ENCODE measurements around the gene ELN.
A peak's percentile ranks its signal among the peaks of the same experiment; 100 is the strongest.

ELN gene

GRCh38 chr7:74097937-74098614, 70.1 kb downstream of the ELN start:
- ChIA-PET CTCF (interaction anchor here (0.6 to 1.6 kb wide), 2 partner anchors 16 to 54 kb away, joined by 3 to 4 read pairs; no protein-coding TSS in a partner anchor), POLR2A (no interaction called here)
- Histone ChIP-seq H3K4me1 (ENCODE audit: control extremely low read depth in 1 of 4, control insufficient read depth in 4 of 4, insufficient read depth in 4 of 4, low read length in 3 of 4) (peaks cover 0 to 26% (median 23%) of the 10 kb centered on the region in 4 experiments), H3K27me3 (replicated peaks in 2 of 5; ENCODE audit: control insufficient read depth in 4 of 5, insufficient read depth in 5 of 5, low read length in 4 of 5) (no peaks in the 10 kb centered on the region), H3K4me3 (ENCODE audit: control insufficient read depth in 1 of 7, extremely low read depth in 1 of 7, insufficient read depth in 4 of 7, low read depth in 2 of 7, low read length in 6 of 7) (no peak overlapping the region), H3K27ac (ENCODE audit: insufficient read depth in 1 of 2, low read depth in 1 of 2, low read length in 2 of 2, poor library complexity in 1 of 2, severe bottlenecking in 2 of 2) (no peak overlapping the region), H3K36me3 (ENCODE audit: control insufficient read depth in 4 of 4, insufficient read depth in 4 of 4, low read length in 3 of 4) (peaks cover 12 to 49% (median 31%) of the 10 kb centered on the region in 4 experiments), H3K9me3 (ENCODE audit: control extremely low read depth in 1 of 5, control insufficient read depth in 4 of 5, insufficient read depth in 2 of 5, low read depth in 1 of 5, low read length in 4 of 5) (peaks cover 0 to 12% (median 4%) of the 10 kb centered on the region in 5 experiments)
- WGBS (ENCODE audit: insufficient coverage): 97% methylated on average over 11 of the region's 11 CpGs
- DNase-seq: no peak

- no peak overlapping the region for H3K27ac ChIP-seq (ENCODE audit: insufficient read depth in 1 of 2, low read depth in 1 of 2, low read length in 2 of 2, poor library complexity in 1 of 2, severe bottlenecking in 2 of 2)
- peaks cover 0 to 16% (median 14%) of the 10 kb centered on the region in 4 experiments for H3K4me1 ChIP-seq (ENCODE audit: control extremely low read depth in 1 of 4, control insufficient read depth in 4 of 4, insufficient read depth in 4 of 4, low read length in 3 of 4)
- CTCF ChIA-PET: interaction anchor here (1.6 kb wide), 1 partner anchor 15 kb away, joined by 4 read pairs; no protein-coding TSS in a partner anchor
- peaks cover 12 to 54% (median 32%) of the 10 kb centered on the region in 4 experiments for H3K36me3 ChIP-seq (ENCODE audit: control insufficient read depth in 4 of 4, insufficient read depth in 4 of 4, low read length in 3 of 4)
- DNase-seq: no peak
- no peak overlapping the region for H3K4me3 ChIP-seq (ENCODE audit: control insufficient read depth in 1 of 7, extremely low read depth in 1 of 7, insufficient read depth in 4 of 7, low read depth in 2 of 7, low read length in 6 of 7)
- POLR2A ChIA-PET: no interaction called here
- WGBS (ENCODE audit: insufficient coverage): 98% methylated on average over 13 of the region's 17 CpGs
- peaks cover 0 to 12% (median 4%) of the 10 kb centered on the region in 5 experiments for H3K9me3 ChIP-seq (ENCODE audit: control extremely low read depth in 1 of 5, control insufficient read depth in 4 of 5, insufficient read depth in 2 of 5, low read depth in 1 of 5, low read length in 4 of 5)
- no peaks in the 10 kb centered on the region for H3K27me3 ChIP-seq (replicated peaks in 2 of 5; ENCODE audit: control insufficient read depth in 4 of 5, insufficient read depth in 5 of 5, low read length in 4 of 5)
These were observed 71.1 kb downstream of the ELN start for GRCh38 chr7:74099031-74099430.

GRCh38 chr7:74101061-74101681, 73.2 kb downstream of the ELN start:
- ChIA-PET POLR2A (no interaction called here), CTCF (no interaction called here)
- no peaks in the 10 kb centered on the region for H3K27me3 ChIP-seq (replicated peaks in 2 of 5; ENCODE audit: control insufficient read depth in 4 of 5, insufficient read depth in 5 of 5, low read length in 4 of 5)
- H3K4me1 ChIP-seq (ENCODE audit: control extremely low read depth in 1 of 4, control insufficient read depth in 4 of 4, insufficient read depth in 4 of 4, low read length in 3 of 4): no peaks in the 10 kb centered on the region
- DNase-seq: peak in 2 of 3 donors; percentile 28 to 43
- H3K4me3 ChIP-seq (ENCODE audit: control insufficient read depth in 1 of 7, extremely low read depth in 1 of 7, insufficient read depth in 4 of 7, low read depth in 2 of 7, low read length in 6 of 7): no peak overlapping the region
- 86% methylated on average over 6 of the region's 8 CpGs for WGBS (ENCODE audit: insufficient coverage)
- peaks cover 12 to 63% (median 38%) of the 10 kb centered on the region in 4 experiments for H3K36me3 ChIP-seq (ENCODE audit: control insufficient read depth in 4 of 4, insufficient read depth in 4 of 4, low read length in 3 of 4)
- peaks cover 0 to 12% (median 4%) of the 10 kb centered on the region in 5 experiments for H3K9me3 ChIP-seq (ENCODE audit: control extremely low read depth in 1 of 5, control insufficient read depth in 4 of 5, insufficient read depth in 2 of 5, low read depth in 1 of 5, low read length in 4 of 5)
- H3K27ac ChIP-seq (ENCODE audit: insufficient read depth in 1 of 2, low read depth in 1 of 2, low read length in 2 of 2, poor library complexity in 1 of 2, severe bottlenecking in 2 of 2): no peak overlapping the region

- H3K27ac ChIP-seq (ENCODE audit: insufficient read depth in 1 of 2, low read depth in 1 of 2, low read length in 2 of 2, poor library complexity in 1 of 2, severe bottlenecking in 2 of 2): no peak overlapping the region
- H3K4me1 ChIP-seq (ENCODE audit: control extremely low read depth in 1 of 4, control insufficient read depth in 4 of 4, insufficient read depth in 4 of 4, low read length in 3 of 4): no peaks in the 10 kb centered on the region
- ChIA-PET POLR2A (no interaction called here), CTCF (interaction anchor here (1.2 kb wide), 1 partner anchor 10 kb away, joined by 3 read pairs; no protein-coding TSS in a partner anchor)
- no peak overlapping the region for H3K4me3 ChIP-seq (ENCODE audit: control insufficient read depth in 1 of 7, extremely low read depth in 1 of 7, insufficient read depth in 4 of 7, low read depth in 2 of 7, low read length in 6 of 7)
- peaks cover 5 to 61% (median 35%) of the 10 kb centered on the region in 4 experiments for H3K36me3 ChIP-seq (ENCODE audit: control insufficient read depth in 4 of 4, insufficient read depth in 4 of 4, low read length in 3 of 4)
- 97% methylated on average over 5 of the region's 6 CpGs for WGBS (ENCODE audit: insufficient coverage)
- no peaks in the 10 kb centered on the region for H3K27me3 ChIP-seq (replicated peaks in 2 of 5; ENCODE audit: control insufficient read depth in 4 of 5, insufficient read depth in 5 of 5, low read length in 4 of 5)
- DNase-seq: no peak
- H3K9me3 ChIP-seq (ENCODE audit: control extremely low read depth in 1 of 5, control insufficient read depth in 4 of 5, insufficient read depth in 2 of 5, low read depth in 1 of 5, low read length in 4 of 5): no peaks in the 10 kb centered on the region
These were observed 75.3 kb downstream of the ELN start for GRCh38 chr7:74103219-74103772.

- Histone ChIP-seq H3K4me1 (ENCODE audit: control extremely low read depth in 1 of 4, control insufficient read depth in 4 of 4, insufficient read depth in 4 of 4, low read length in 3 of 4) (no peaks in the 10 kb centered on the region), H3K9me3 (ENCODE audit: control extremely low read depth in 1 of 5, control insufficient read depth in 4 of 5, insufficient read depth in 2 of 5, low read depth in 1 of 5, low read length in 4 of 5) (no peaks in the 10 kb centered on the region), H3K4me3 (ENCODE audit: control insufficient read depth in 1 of 7, extremely low read depth in 1 of 7, insufficient read depth in 4 of 7, low read depth in 2 of 7, low read length in 6 of 7) (no peak overlapping the region), H3K27me3 (replicated peaks in 2 of 5; ENCODE audit: control insufficient read depth in 4 of 5, insufficient read depth in 5 of 5, low read length in 4 of 5) (no peaks in the 10 kb centered on the region), H3K36me3 (ENCODE audit: control insufficient read depth in 4 of 4, insufficient read depth in 4 of 4, low read length in 3 of 4) (peaks cover 6 to 60% (median 40%) of the 10 kb centered on the region in 4 experiments), H3K27ac (ENCODE audit: insufficient read depth in 1 of 2, low read depth in 1 of 2, low read length in 2 of 2, poor library complexity in 1 of 2, severe bottlenecking in 2 of 2) (no peak overlapping the region)
- CTCF ChIA-PET: interaction anchor here (1.2 kb wide), 1 partner anchor 8 kb away, joined by 3 read pairs; no protein-coding TSS in a partner anchor
- POLR2A ChIA-PET: interaction anchor here (0.7 to 1.8 kb wide), 3 partner anchors 11 to 1607 kb away, joined by 3 to 4 read pairs (median 3); no protein-coding TSS in a partner anchor
- no peak for DNase-seq
- 94% methylated on average over 8 of the region's 8 CpGs for WGBS (ENCODE audit: insufficient coverage)
These were observed 76.7 kb downstream of the ELN start for GRCh38 chr7:74104702-74105101.

GRCh38 chr7:74105992-74106391, 78.0 kb downstream of the ELN start:
- CTCF ChIA-PET: interaction anchor here (0.5 kb wide), 1 partner anchor 310 kb away, joined by 3 read pairs; no protein-coding TSS in a partner anchor
- Histone ChIP-seq H3K27me3 (replicated peaks in 2 of 5; ENCODE audit: control insufficient read depth in 4 of 5, insufficient read depth in 5 of 5, low read length in 4 of 5) (no peaks in the 10 kb centered on the region), H3K27ac (ENCODE audit: insufficient read depth in 1 of 2, low read depth in 1 of 2, low read length in 2 of 2, poor library complexity in 1 of 2, severe bottlenecking in 2 of 2) (no peak overlapping the region), H3K36me3 (ENCODE audit: control insufficient read depth in 4 of 4, insufficient read depth in 4 of 4, low read length in 3 of 4) (peaks cover 2 to 62% (median 41%) of the 10 kb centered on the region in 4 experiments), H3K4me1 (ENCODE audit: control extremely low read depth in 1 of 4, control insufficient read depth in 4 of 4, insufficient read depth in 4 of 4, low read length in 3 of 4) (no peaks in the 10 kb centered on the region), H3K4me3 (ENCODE audit: control insufficient read depth in 1 of 7, extremely low read depth in 1 of 7, insufficient read depth in 4 of 7, low read depth in 2 of 7, low read length in 6 of 7) (no peak overlapping the region), H3K9me3 (ENCODE audit: control extremely low read depth in 1 of 5, control insufficient read depth in 4 of 5, insufficient read depth in 2 of 5, low read depth in 1 of 5, low read length in 4 of 5) (no peaks in the 10 kb centered on the region)
- POLR2A ChIA-PET: no interaction called here
- WGBS (ENCODE audit: insufficient coverage): 95% methylated on average over 6 of the region's 11 CpGs
- no peak for DNase-seq

- Histone ChIP-seq H3K27me3 (replicated peaks in 2 of 5; ENCODE audit: control insufficient read depth in 4 of 5, insufficient read depth in 5 of 5, low read length in 4 of 5) (no peaks in the 10 kb centered on the region), H3K4me1 (ENCODE audit: control extremely low read depth in 1 of 4, control insufficient read depth in 4 of 4, insufficient read depth in 4 of 4, low read length in 3 of 4) (no peaks in the 10 kb centered on the region), H3K4me3 (ENCODE audit: control insufficient read depth in 1 of 7, extremely low read depth in 1 of 7, insufficient read depth in 4 of 7, low read depth in 2 of 7, low read length in 6 of 7) (no peak overlapping the region), H3K36me3 (ENCODE audit: control insufficient read depth in 4 of 4, insufficient read depth in 4 of 4, low read length in 3 of 4) (peaks cover 2 to 62% (median 42%) of the 10 kb centered on the region in 4 experiments), H3K27ac (ENCODE audit: insufficient read depth in 1 of 2, low read depth in 1 of 2, low read length in 2 of 2, poor library complexity in 1 of 2, severe bottlenecking in 2 of 2) (no peak overlapping the region), H3K9me3 (ENCODE audit: control extremely low read depth in 1 of 5, control insufficient read depth in 4 of 5, insufficient read depth in 2 of 5, low read depth in 1 of 5, low read length in 4 of 5) (no peaks in the 10 kb centered on the region)
- POLR2A ChIA-PET: no interaction called here
- DNase-seq: no peak
- CTCF ChIA-PET: no interaction called here
- 93% methylated on average over 8 of the region's 18 CpGs for WGBS (ENCODE audit: insufficient coverage)
These were observed 78.9 kb downstream of the ELN start for GRCh38 chr7:74106846-74107245.
